ENCODE results near the gene LMAN1.
A peak's percentile ranks its signal among the peaks of the same experiment; 100 is the strongest.

The LMAN1 gene

DNA sequence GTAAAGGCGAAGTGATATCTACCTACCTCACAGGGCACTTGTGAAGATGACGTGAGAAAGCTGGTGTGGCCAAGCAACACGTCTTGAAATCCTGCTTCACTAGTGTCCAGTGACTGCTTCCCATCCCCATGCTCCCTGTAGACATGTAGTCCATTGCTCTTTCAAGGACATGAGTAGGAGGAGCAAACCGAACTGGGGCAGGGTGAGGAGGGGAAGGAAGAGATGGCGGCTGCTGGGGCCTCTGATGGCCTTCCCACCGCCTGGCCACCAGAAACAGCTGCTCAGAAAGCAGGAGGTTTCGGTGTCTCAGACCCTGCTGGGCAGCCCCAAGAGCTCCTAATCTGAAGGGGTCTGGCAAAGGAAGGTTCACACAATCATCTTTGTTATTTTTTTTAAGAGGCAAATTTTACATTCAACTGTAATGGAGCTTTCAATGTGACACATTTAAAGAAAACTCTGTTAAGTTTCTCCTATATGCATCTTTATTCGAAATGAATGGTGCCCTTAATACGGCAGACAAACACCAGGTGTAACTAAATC, 55.3 kb downstream of the LMAN1 start:
- DNase-seq (ENCODE audit: low spot score), result no peak

GRCh38 chr18:59303006-59303405, 56.1 kb downstream of the LMAN1 start:
- no peak for DNase-seq (ENCODE audit: low spot score)

DNA sequence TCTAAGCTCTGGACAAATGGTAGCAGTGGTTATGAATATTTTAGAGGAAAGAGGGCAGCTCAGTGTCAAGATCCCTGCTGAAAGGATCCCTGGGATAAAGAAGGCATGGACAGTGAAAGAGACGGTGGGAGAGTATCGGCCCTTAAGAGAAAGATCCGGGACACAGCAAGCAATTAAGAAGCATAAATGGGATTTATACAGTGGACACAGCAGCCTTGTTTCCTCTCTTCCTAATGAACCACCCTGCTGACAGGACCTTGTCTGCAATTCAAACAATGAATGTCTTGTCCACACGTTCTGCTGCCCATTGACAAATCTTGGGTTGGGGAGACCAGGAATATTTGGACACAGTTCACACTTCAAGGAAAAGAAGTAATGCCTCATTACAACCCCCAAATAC, 57.1 kb downstream of the LMAN1 start:
- DNase-seq (ENCODE audit: low spot score), result no peak

GRCh38 chr18:59300676-59301285, 58.3 kb downstream of the LMAN1 start:
- DNase-seq (ENCODE audit: low spot score), result peak; percentile 1

DNA sequence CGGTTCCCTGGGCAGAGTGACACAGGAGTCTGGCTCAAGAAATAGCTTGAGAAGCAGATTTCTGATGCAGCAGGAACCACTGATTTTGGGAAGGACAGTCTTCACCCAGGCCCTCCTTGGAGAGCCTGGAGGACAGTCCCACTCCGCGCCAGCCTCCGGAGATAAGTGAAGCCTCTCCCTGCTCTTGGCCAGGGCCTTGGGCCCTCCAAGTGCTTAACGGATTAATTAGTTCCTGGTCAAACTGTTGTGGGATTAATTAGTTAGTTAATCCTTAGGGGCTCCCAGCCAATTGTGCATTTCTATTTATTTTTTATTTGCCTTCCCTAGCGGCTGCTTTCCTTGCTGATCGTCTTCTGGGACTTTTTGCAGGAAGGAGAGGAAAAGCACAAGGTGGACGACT, 60.2 kb downstream of the LMAN1 start:
- no peak for DNase-seq (ENCODE audit: low spot score)

DNA sequence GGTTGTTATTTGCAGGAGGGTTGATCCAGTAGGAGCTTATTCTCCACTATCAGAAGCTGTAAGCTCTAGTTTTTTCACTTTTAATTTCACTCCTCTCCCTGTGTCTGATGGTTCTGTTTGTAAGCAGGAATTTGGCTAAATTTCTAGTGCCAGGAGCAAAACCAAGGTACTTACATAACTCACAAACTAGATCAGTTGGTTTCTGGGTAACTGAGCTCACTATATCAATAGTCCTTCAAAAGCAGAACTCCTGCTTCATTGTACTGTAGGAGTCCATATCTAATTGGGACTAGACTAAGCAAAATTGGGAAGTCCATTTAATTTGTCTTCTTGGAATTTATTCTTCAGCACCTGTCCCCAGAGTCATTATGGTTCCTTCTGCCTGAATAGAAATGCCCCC, 65.7 kb downstream of the LMAN1 start:
- DNase-seq (ENCODE audit: low spot score), result no peak

DNA sequence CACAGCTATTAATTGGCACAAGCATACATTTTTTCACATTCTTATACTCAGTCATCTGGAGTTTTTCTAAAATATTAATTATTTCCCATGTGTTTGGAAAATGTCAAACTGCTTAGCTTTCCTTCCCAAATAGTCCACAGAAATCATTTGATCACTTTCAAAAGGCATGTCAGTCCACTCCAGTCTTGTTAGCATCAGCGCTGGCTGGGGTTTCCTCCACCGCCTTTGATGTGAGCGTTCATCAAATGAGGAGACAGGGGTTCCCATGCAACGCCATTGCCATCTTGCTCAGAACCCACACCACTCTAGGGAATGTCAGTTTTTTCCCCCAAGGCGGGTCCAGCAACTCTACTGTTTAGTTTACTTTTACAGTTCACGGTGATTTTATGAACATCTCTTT, 72.7 kb downstream of the LMAN1 start:
- no peak for DNase-seq (ENCODE audit: low spot score)

GRCh38 chr18:59282341-59282740, 76.7 kb downstream of the LMAN1 start:
- DNase-seq (ENCODE audit: low spot score), result no peak

GRCh38 chr18:59279722-59280121, 79.3 kb downstream of the LMAN1 start:
- no peak for DNase-seq (ENCODE audit: low spot score)

GRCh38 chr18:59279193-59279592, 79.9 kb downstream of the LMAN1 start:
- DNase-seq (ENCODE audit: low spot score), result no peak

DNA sequence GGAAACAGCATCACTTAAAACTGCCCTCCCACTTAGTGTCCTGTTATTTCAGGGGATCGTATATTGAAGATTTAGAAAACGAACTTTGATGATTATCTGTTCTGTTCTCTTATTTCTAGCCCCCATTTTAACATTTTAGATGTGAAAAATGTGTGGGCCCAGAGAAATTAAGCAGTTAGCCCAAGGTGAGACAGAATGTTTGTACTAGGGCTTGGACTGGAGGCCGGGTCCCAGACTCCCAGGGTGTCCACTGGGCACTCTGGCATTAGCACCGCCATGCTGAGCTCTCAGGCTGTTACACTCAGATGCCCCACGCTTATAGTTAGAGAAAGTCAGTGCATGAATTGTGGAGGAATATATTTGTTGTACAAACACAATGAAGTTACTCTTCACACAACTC, 80.3 kb downstream of the LMAN1 start:
- DNase-seq (ENCODE audit: low spot score), result no peak

Measured in SW480 (cell line).